HCT116 (cell line): ENCODE measurements around the gene CEP55. TPM values are rescaled to one million over a fixed set of nuclear protein-coding genes. Genes with fewer than 3 reads are reported as not detected.

Experiments
- ATAC-seq: fragments of 200-7000 bp; cut with Tn5 transposase; 2 replicates; pipeline ENCODE4 v1.9.1; 2020; ENCODE audit warnings: mild to moderate bottlenecking, moderate library complexity
- BruUV-seq: library from RNA; stranded (reverse); fragments of 400-500 nt; replicated peaks from 2 replicates; lab custom pipeline; 2021; lab: Mats Ljungman, UMichigan
- CTCF ChIA-PET: fragments of 300-600 bp; sonication (Branson Sonifier 250); formaldehyde crosslinking; loops from one replicate; lab custom pipeline; 2021; ENCODE audit warnings: antibody characterized with exemption; lab: Charles Lee
- POLR2A ChIA-PET: fragments of 300-600, 350-600 bp; sonication (Branson Sonifier 250); formaldehyde crosslinking; loops from one replicate; lab custom pipeline; 2021; ENCODE audit warnings: antibody characterized with exemption; lab: Charles Lee
- RAD21 ChIA-PET, 2 experiments: fragments of 300-600 bp; sonication (Branson Sonifier 250); formaldehyde crosslinking; loops; one replicate each; lab custom pipeline; 2023; ENCODE audit warnings: low total read pairs in 2 of 2; ENCODE audit not compliant: uncharacterized antibody in 2 of 2, unreplicated experiment in 2 of 2, low non-redundant PET in 1 of 2; lab: Charles Lee
- DNase-seq: peaks from one replicate; pipeline ENCODE4 v3.0.0-alpha.2; 2010; ENCODE audit warnings: low read depth, low spot score
- H2AFZ ChIP-seq: fragments of 200-600 bp; shearing (Covaris generic), sonication (generic); 2 replicates; pipeline ENCODE4 v1.6.1; 2017; ENCODE audit warnings: low read depth, mixed run types, mixed read lengths, antibody characterized with exemption, low read length; ENCODE audit not compliant: poor library complexity, severe bottlenecking
- H3K27ac ChIP-seq: 2 replicates; pipeline ENCODE4 v1.5.1; 2012; ENCODE audit warnings: low read depth, low read length
- H3K27me3 ChIP-seq: fragments of 200-600 bp; sonication (generic); 2 replicates; pipeline ENCODE4 v1.6.1; 2016; ENCODE audit warnings: mixed run types, low read length, mixed read lengths; ENCODE audit not compliant: insufficient read depth
- H3K36me3 ChIP-seq, 2 experiments: fragments of 200-500 bp in 1 of 2; fragments of 200-600 bp in 1 of 2; sonication (Bioruptor generic) in 1 of 2; sonication (generic) in 1 of 2; 2 replicates each; pipeline versions ENCODE4 v1.5.1 to v1.6.1; 2014 to 2016; ENCODE audit warnings: low read length in 2 of 2, inconsistent platforms in 1 of 2, mixed read lengths in 1 of 2, mixed run types in 1 of 2; ENCODE audit not compliant: insufficient read depth in 2 of 2, control insufficient read depth in 1 of 2
- H3K4me1 ChIP-seq, 2 experiments: fragments of 200-600 bp in 1 of 2; sonication (generic) in 1 of 2; 2 replicates each; pipeline versions ENCODE4 v1.5.1 to v1.6.1; 2012 to 2017; ENCODE audit warnings: low read length in 2 of 2, inconsistent platforms in 1 of 2, mild to moderate bottlenecking in 1 of 2, mixed read lengths in 1 of 2, mixed run types in 1 of 2, moderate library complexity in 1 of 2; ENCODE audit not compliant: insufficient read depth in 2 of 2, control insufficient read depth in 1 of 2
- H3K4me2 ChIP-seq: fragments of 200-600 bp; sonication (generic); 2 replicates; pipeline ENCODE4 v1.6.1; 2017; ENCODE audit warnings: mixed run types, low read length, mixed read lengths
- H3K4me3 ChIP-seq, 2 experiments: fragments of 200-600 bp in 1 of 2; sonication (generic) in 1 of 2; replicated peaks in 1 of 2; 2 replicates each; pipeline ENCODE4 v1.5.1; 2011 to 2016; ENCODE audit warnings: low read length in 2 of 2, control low read depth in 1 of 2, low read depth in 1 of 2, mild to moderate bottlenecking in 1 of 2, mixed read lengths in 1 of 2, mixed run types in 1 of 2
- H3K79me2 ChIP-seq: fragments of 200-600 bp; sonication (generic); 2 replicates; pipeline ENCODE4 v1.6.1; 2017; ENCODE audit warnings: mild to moderate bottlenecking, mixed run types, low read length, moderate library complexity, mixed read lengths; ENCODE audit not compliant: insufficient read depth
- H3K9ac ChIP-seq: fragments of 200-600 bp; sonication (generic); 2 replicates; pipeline ENCODE4 v1.6.1; 2016; ENCODE audit warnings: low read length, mixed read lengths
- H3K9me2 ChIP-seq: fragments of 200-600 bp; sonication (generic), shearing (Covaris generic); 2 replicates; pipeline ENCODE4 v1.6.1; 2017; ENCODE audit warnings: mixed run types, mild to moderate bottlenecking, moderate library complexity; ENCODE audit not compliant: insufficient read depth
- H3K9me3 ChIP-seq, 2 experiments: fragments of 200-500 bp in 1 of 2; fragments of 200-600 bp in 1 of 2; sonication (Bioruptor generic) in 1 of 2; sonication (generic) in 1 of 2; 2 replicates each; pipeline ENCODE4 v1.6.1; 2014 to 2017; ENCODE audit warnings: low read length in 2 of 2, mixed read lengths in 2 of 2, inconsistent platforms in 1 of 2, low read depth in 1 of 2, mild to moderate bottlenecking in 1 of 2, mixed run types in 1 of 2, moderate library complexity in 1 of 2; ENCODE audit not compliant: control insufficient read depth in 1 of 2, insufficient read depth in 1 of 2
- H4K20me1 ChIP-seq: fragments of 200-600 bp; sonication (generic), shearing (Covaris generic); 2 replicates; pipeline ENCODE4 v1.6.1; 2017; ENCODE audit warnings: mixed run types, mild to moderate bottlenecking, moderate library complexity; ENCODE audit not compliant: insufficient read depth
- CBX3 ChIP-seq: IDR thresholded peaks from 2 replicates; pipeline ENCODE4 v1.6.1; 2012; ENCODE audit warnings: low read depth
- CEBPB ChIP-seq: IDR thresholded peaks from 2 replicates; pipeline ENCODE4 v1.6.1; 2012; ENCODE audit warnings: low read depth
- EGR1 ChIP-seq: IDR thresholded peaks from 2 replicates; pipeline ENCODE4 v1.6.1; 2012; ENCODE audit warnings: low read depth
- ELF1 ChIP-seq: IDR thresholded peaks from 2 replicates; pipeline ENCODE4 v1.6.1; 2012; ENCODE audit warnings: low read depth, borderline replicate concordance
- EZH2 ChIP-seq: fragments of 200-600 bp; sonication (generic); IDR thresholded peaks from 2 replicates; pipeline ENCODE4 v1.6.1; 2017; ENCODE audit warnings: antibody characterized with exemption, mixed run types
- FOSL1 ChIP-seq: IDR thresholded peaks from 2 replicates; pipeline ENCODE4 v1.6.1; 2012; ENCODE audit warnings: low read depth
- POLR2A ChIP-seq: IDR thresholded peaks from 2 replicates; pipeline ENCODE4 v1.7.0; 2011; ENCODE audit warnings: borderline replicate concordance; ENCODE audit not compliant: insufficient read depth, insufficient read length; ENCODE audit errors: extremely low read depth
- POLR2AphosphoS5 ChIP-seq: IDR thresholded peaks from 2 replicates; pipeline ENCODE4 v1.6.1; 2011; ENCODE audit warnings: mild to moderate bottlenecking, low read depth, low read length, moderate library complexity
- REST ChIP-seq: IDR thresholded peaks from 2 replicates; pipeline ENCODE4 v1.6.1; 2012; ENCODE audit warnings: low read depth
- SP1 ChIP-seq: IDR thresholded peaks from 2 replicates; pipeline ENCODE4 v1.6.1; 2012; ENCODE audit warnings: low read depth
- YY1 ChIP-seq: IDR thresholded peaks from 2 replicates; pipeline ENCODE4 v1.6.1; 2011; ENCODE audit warnings: low read length, low read depth, moderate library complexity, mild to moderate bottlenecking; ENCODE audit not compliant: insufficient replicate concordance; ENCODE audit errors: extremely low read depth
- ZFX ChIP-seq: fragments of 450-650 bp; IDR thresholded peaks from 2 replicates; pipeline ENCODE4 v1.6.1; 2017
- ZNF274 ChIP-seq: fragments of 200-500 bp; sonication (Bioruptor generic); IDR thresholded peaks from 2 replicates; pipeline ENCODE4 v1.6.1; 2014; ENCODE audit warnings: mild to moderate bottlenecking, low read depth, low read length, inconsistent platforms
- intact Hi-C: fragments of 100-400 bp; cut with micrococcal nuclease; formaldehyde crosslinking; loops from 2 replicates; pipeline ENCODE4 v1.10.0; 2022
- total RNA-seq: library from RNA; stranded (reverse); gene quantifications from one replicate; pipeline ENCODE4 v1.2.1, GENCODE V29; 2021; ENCODE audit not compliant: unreplicated experiment
- TF ChIP-seq, protein P1 (sequence below), 3 experiments: fragments of 200-600 bp in 1 of 3; sonication (generic) in 1 of 3; IDR thresholded peaks in 2 of 3; conservative IDR thresholded peaks in 1 of 3; 2 replicates each; pipeline ENCODE4 v1.5.1; 2012 to 2017; ENCODE audit warnings: low read depth in 2 of 3, low read length in 2 of 3, antibody characterized with exemption in 1 of 3, borderline replicate concordance in 1 of 3, control low read depth in 1 of 3, mild to moderate bottlenecking in 1 of 3, mixed read lengths in 1 of 3, mixed run types in 1 of 3, moderate library complexity in 1 of 3; ENCODE audit not compliant: insufficient read depth in 1 of 3

The CEP55 gene
- total RNA-seq, 1 experiment from 2014 or later = 63.7 TPM

DNA sequence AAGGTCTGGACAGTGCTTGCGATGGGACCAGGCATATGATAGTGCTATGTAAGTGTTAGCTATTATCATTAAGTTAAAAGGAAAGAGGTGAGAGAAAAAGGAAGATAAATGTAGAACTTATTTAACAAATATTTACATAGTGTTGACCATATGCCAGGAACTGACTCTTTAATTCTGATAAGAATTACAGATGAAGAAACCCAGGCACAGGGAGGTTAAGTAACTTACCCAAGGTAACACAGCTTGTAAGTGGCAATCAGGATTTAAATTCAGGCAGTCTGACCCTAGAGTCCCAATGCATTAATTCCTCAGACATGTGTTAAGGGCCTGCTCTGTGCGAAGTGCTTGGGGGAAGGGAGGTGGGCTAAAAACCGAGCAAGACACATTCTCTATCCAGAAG lies 81.2 kb downstream of the CEP55 start:
- Histone ChIP-seq H3K9ac (no peak overlapping the region), H2AFZ (no peak overlapping the region), H3K9me2 (no peaks in the 10 kb centered on the region), H3K4me2 (no peak overlapping the region), H3K27me3 (no peaks in the 10 kb centered on the region), H4K20me1 (no peaks in the 10 kb centered on the region), H3K79me2 (no peaks in the 10 kb centered on the region), H3K4me3 (no peak overlapping the region), H3K9me3 (peaks cover 0 to 4% of the 10 kb centered on the region in 2 experiments; a peak in 1 of 4 replicates), H3K27ac (no peak overlapping the region), H3K4me1 (peaks cover 6 to 22% of the 10 kb centered on the region in 2 experiments; a peak in 2 of 4 replicates), H3K36me3 (no peaks in the 10 kb centered on the region)
- TF ChIP-seq, protein P1, sequence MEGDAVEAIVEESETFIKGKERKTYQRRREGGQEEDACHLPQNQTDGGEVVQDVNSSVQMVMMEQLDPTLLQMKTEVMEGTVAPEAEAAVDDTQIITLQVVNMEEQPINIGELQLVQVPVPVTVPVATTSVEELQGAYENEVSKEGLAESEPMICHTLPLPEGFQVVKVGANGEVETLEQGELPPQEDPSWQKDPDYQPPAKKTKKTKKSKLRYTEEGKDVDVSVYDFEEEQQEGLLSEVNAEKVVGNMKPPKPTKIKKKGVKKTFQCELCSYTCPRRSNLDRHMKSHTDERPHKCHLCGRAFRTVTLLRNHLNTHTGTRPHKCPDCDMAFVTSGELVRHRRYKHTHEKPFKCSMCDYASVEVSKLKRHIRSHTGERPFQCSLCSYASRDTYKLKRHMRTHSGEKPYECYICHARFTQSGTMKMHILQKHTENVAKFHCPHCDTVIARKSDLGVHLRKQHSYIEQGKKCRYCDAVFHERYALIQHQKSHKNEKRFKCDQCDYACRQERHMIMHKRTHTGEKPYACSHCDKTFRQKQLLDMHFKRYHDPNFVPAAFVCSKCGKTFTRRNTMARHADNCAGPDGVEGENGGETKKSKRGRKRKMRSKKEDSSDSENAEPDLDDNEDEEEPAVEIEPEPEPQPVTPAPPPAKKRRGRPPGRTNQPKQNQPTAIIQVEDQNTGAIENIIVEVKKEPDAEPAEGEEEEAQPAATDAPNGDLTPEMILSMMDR (IDR thresholded peaks at IDR 0.05 in 2 of 3, conservative IDR thresholded peaks at IDR 0.05 in 1 of 3; ENCODE audit: borderline replicate concordance in 1 of 3, insufficient read depth in 1 of 3, low read depth in 2 of 3, low read length in 2 of 3) = no peak
- TF ChIP-seq CEBPB (no peak), FOSL1 (no peak), REST (no peak), YY1 (no peak), POLR2A (no peak), CBX3 (no peak), SP1 (no peak), ELF1 (no peak), EZH2 (no peak), ZNF274 (no peak), POLR2AphosphoS5 (no peak), EGR1 (no peak), ZFX (no peak)
- BruUV-seq = no TSS peak
- ChIA-PET CTCF (no interaction called here), RAD21 (no interaction called here), POLR2A (no interaction called here)
- ATAC-seq = no peak
- no peak for DNase-seq
- intact Hi-C loops = no loop called here

Other genes with a start within 250 kb of the CEP55 start
- gene MYOF, start 14.3 kb upstream of the CEP55 start, total RNA-seq = 250 TPM
- not detected for gene FFAR4, start 70.1 kb downstream of the CEP55 start, total RNA-seq
- 2.4 TPM for gene RBP4, start 104.6 kb downstream of the CEP55 start, total RNA-seq
- gene PDE6C, start 115.9 kb downstream of the CEP55 start, total RNA-seq = not detected
- gene FRA10AC1, start 206.0 kb downstream of the CEP55 start, total RNA-seq = 21.9 TPM